HEK293 (cell line): ENCODE data around the gene PRDM13.
A peak's percentile ranks its signal among the peaks of the same experiment; 100 is the strongest.
"Not testable (repeated sequence)": the region's sequence is repeated elsewhere in the genome, so short reads cannot be mapped to it uniquely, and the experiment has no call there.

Experiments used
- CTCF ChIA-PET: fragments of 350-600 bp; formaldehyde crosslinking; extraction: SDS; loops from one replicate; lab custom pipeline; 2021; ENCODE audit warnings: antibody characterized with exemption; lab: Yijun Ruan, JAX
- POLR2A ChIA-PET: fragments of 300-600 bp; formaldehyde crosslinking; extraction: SDS; loops from one replicate; lab custom pipeline; 2020; ENCODE audit warnings: antibody characterized with exemption, inconsistent platforms; lab: Yijun Ruan, JAX
- H3K27ac ChIP-seq: fragments of 200-500 bp; sonication (Bioruptor generic); 2 replicates; pipeline ENCODE4 v1.5.1; 2014; ENCODE audit warnings: low read depth, low read length, control low read depth, inconsistent platforms; ENCODE audit errors: extremely low read depth
- H3K36me3 ChIP-seq, 2 experiments: fragments of 200-500 bp in 1 of 2; sonication (Bioruptor generic) in 1 of 2; 1 replicate in 1 of 2; 2 replicates in 1 of 2; pipeline ENCODE4 v1.5.1; 2014 to 2017; ENCODE audit warnings: inconsistent platforms in 2 of 2, low read length in 2 of 2; ENCODE audit not compliant: control insufficient read depth in 2 of 2, insufficient read depth in 1 of 2
- H3K4me1 ChIP-seq: fragments of 200-500 bp; sonication (Bioruptor generic); 2 replicates; pipeline ENCODE4 v1.5.1; 2014; ENCODE audit warnings: mild to moderate bottlenecking, low read length, inconsistent platforms; ENCODE audit not compliant: control insufficient read depth, insufficient read depth
- H3K4me3 ChIP-seq: 2 replicates; pipeline ENCODE4 v1.5.1; 2011; ENCODE audit warnings: low read depth, mild to moderate bottlenecking, control low read depth, low read length, moderate library complexity
- H3K9me3 ChIP-seq: fragments of 200-500 bp; sonication (Bioruptor generic); 2 replicates; pipeline ENCODE4 v1.5.1; 2014; ENCODE audit warnings: low read depth, low read length, inconsistent platforms; ENCODE audit not compliant: control insufficient read depth, insufficient read depth
- ATF2 ChIP-seq: fragments of 450-650 bp; formaldehyde crosslinking; IDR thresholded peaks from 2 replicates; pipeline ENCODE4 v1.5.1; 2016; ENCODE audit warnings: missing biosample characterization, missing genetic modification characterization, low read depth
- EGR2 ChIP-seq: fragments of 450-650 bp; formaldehyde crosslinking; IDR thresholded peaks from 2 replicates; pipeline ENCODE4 v1.5.1; 2016; ENCODE audit warnings: low read depth, missing biosample characterization, missing genetic modification characterization
- HOXA7 ChIP-seq: sonication (generic); formaldehyde crosslinking; IDR thresholded peaks from 2 replicates; pipeline ENCODE4 v1.8.1; 2022; ENCODE audit warnings: missing genetic modification reagents, borderline replicate concordance
- MYNN ChIP-seq: fragments of 450-650 bp; formaldehyde crosslinking; IDR thresholded peaks from 2 replicates; pipeline ENCODE4 v1.5.1; 2016; ENCODE audit warnings: missing biosample characterization, missing genetic modification characterization, borderline replicate concordance
- SETDB1 ChIP-seq: IDR thresholded peaks from one replicate; pipeline ENCODE4 v1.6.1; 2017; ENCODE audit warnings: mild to moderate bottlenecking, low read length, moderate library complexity, mixed read lengths; ENCODE audit not compliant: insufficient read length
- ZNF184 ChIP-seq: fragments of 450-650 bp; IDR thresholded peaks from 2 replicates; pipeline ENCODE4 v1.5.1; 2018; ENCODE audit warnings: missing biosample characterization, mild to moderate bottlenecking, missing genetic modification characterization
- ZNF266 ChIP-seq: fragments of 450-650 bp; formaldehyde crosslinking; IDR thresholded peaks from 2 replicates; pipeline ENCODE4 v1.5.1; 2016; ENCODE audit warnings: missing biosample characterization, missing genetic modification characterization, low read depth
- ZNF585B ChIP-seq: fragments of 450-650 bp; formaldehyde crosslinking; IDR thresholded peaks from 2 replicates; pipeline ENCODE4 v1.5.1; 2016; ENCODE audit warnings: missing biosample characterization, missing genetic modification characterization
- ZNF707 ChIP-seq: fragments of 450-650 bp; formaldehyde crosslinking; IDR thresholded peaks from 2 replicates; pipeline ENCODE4 v1.5.1; 2016; ENCODE audit warnings: missing biosample characterization, missing genetic modification characterization
- ZNF777 ChIP-seq: fragments of 450-650 bp; formaldehyde crosslinking; IDR thresholded peaks from 2 replicates; pipeline ENCODE4 v1.5.1; 2017; ENCODE audit warnings: missing biosample characterization, missing genetic modification characterization, borderline replicate concordance
- ZXDB ChIP-seq: fragments of 450-650 bp; formaldehyde crosslinking; IDR thresholded peaks from 2 replicates; pipeline ENCODE4 v1.5.1; 2016; ENCODE audit warnings: missing biosample characterization, missing genetic modification characterization
- TF ChIP-seq, protein P1 (sequence below): fragments of 450-650 bp; formaldehyde crosslinking; IDR thresholded peaks from 2 replicates; pipeline ENCODE4 v1.5.1; 2016; ENCODE audit warnings: missing biosample characterization, missing genetic modification characterization
- TF ChIP-seq, protein P2 (sequence below): fragments of 450-650 bp; formaldehyde crosslinking; IDR thresholded peaks from 2 replicates; pipeline ENCODE4 v1.5.1; 2016; ENCODE audit warnings: missing biosample characterization, missing genetic modification characterization
- TF ChIP-seq, protein P3 (sequence below): fragments of 450-650 bp; formaldehyde crosslinking; IDR thresholded peaks from 2 replicates; pipeline ENCODE4 v1.5.1; 2016; ENCODE audit warnings: missing biosample characterization, missing genetic modification characterization

The PRDM13 gene

GRCh38 chr6:99637629-99638028, 31.0 kb downstream of the PRDM13 start:
- no peak overlapping the region for H3K27ac ChIP-seq
- TF ChIP-seq, protein P1, sequence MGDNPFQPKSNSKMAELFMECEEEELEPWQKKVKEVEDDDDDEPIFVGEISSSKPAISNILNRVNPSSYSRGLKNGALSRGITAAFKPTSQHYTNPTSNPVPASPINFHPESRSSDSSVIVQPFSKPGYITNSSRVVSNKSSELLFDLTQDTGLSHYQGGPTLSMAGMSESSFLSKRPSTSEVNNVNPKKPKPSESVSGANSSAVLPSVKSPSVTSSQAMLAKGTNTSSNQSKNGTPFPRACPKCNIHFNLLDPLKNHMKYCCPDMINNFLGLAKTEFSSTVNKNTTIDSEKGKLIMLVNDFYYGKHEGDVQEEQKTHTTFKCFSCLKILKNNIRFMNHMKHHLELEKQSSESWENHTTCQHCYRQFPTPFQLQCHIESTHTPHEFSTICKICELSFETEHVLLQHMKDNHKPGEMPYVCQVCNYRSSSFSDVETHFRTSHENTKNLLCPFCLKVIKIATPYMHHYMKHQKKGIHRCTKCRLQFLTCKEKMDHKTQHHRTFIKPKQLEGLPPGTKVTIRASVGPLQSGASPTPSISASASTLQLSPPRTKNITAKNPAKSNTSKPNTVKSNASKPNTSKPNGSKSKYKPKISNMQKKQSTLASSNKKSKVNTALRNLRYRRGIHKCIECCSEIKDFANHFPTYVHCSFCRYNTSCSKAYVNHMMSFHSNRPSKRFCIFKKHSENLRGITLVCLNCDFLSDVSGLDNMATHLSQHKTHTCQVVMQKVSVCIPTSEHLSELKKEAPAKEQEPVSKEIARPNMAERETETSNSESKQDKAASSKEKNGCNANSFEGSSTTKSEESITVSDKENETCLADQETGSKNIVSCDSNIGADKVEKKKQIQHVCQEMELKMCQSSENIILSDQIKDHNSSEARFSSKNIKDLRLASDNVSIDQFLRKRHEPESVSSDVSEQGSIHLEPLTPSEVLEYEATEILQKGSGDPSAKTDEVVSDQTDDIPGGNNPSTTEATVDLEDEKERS (tag by site-specific recombination) = no peak
- TF ChIP-seq ZNF585B (tag by site-specific recombination) (peak; percentile 94), MYNN (tag by site-specific recombination) (no peak), HOXA7 (CRISPR knock-in tag) (no peak)
- H3K4me3 ChIP-seq = no peak overlapping the region
- H3K9me3 ChIP-seq = no peaks in the 10 kb centered on the region
- POLR2A ChIA-PET = no interaction called here
- no peaks in the 10 kb centered on the region for H3K4me1 ChIP-seq
- no peaks in the 10 kb centered on the region for H3K36me3 ChIP-seq
- CTCF ChIA-PET = no interaction called here

- H3K27ac ChIP-seq, CTCF ChIA-PET, POLR2A ChIA-PET, H3K36me3 ChIP-seq, H3K4me1 ChIP-seq, H3K4me3 ChIP-seq, H3K9me3 ChIP-seq: not testable (repeated sequence)
- TF ChIP-seq ZNF707 (tag by site-specific recombination) = peak; percentile 94
Measured at GRCh38 chr6:99638358-99638757, 31.7 kb downstream of the PRDM13 start.

GRCh38 chr6:99641270-99641669, 34.6 kb downstream of the PRDM13 start:
- Histone ChIP-seq H3K36me3 (no peaks in the 10 kb centered on the region), H3K27ac (no peak overlapping the region), H3K4me3 (no peak overlapping the region), H3K4me1 (no peaks in the 10 kb centered on the region)
- CTCF ChIA-PET = no interaction called here
- TF ChIP-seq ZNF266 (tag by site-specific recombination) (no peak), EGR2 (tag by site-specific recombination) (no peak), ZXDB (tag by site-specific recombination) (no peak), ATF2 (tag by site-specific recombination) (no peak), SETDB1 (no peak), ZNF184 (tag by site-specific recombination) (no peak), ZNF777 (tag by site-specific recombination) (no peak)
- TF ChIP-seq, protein P2, sequence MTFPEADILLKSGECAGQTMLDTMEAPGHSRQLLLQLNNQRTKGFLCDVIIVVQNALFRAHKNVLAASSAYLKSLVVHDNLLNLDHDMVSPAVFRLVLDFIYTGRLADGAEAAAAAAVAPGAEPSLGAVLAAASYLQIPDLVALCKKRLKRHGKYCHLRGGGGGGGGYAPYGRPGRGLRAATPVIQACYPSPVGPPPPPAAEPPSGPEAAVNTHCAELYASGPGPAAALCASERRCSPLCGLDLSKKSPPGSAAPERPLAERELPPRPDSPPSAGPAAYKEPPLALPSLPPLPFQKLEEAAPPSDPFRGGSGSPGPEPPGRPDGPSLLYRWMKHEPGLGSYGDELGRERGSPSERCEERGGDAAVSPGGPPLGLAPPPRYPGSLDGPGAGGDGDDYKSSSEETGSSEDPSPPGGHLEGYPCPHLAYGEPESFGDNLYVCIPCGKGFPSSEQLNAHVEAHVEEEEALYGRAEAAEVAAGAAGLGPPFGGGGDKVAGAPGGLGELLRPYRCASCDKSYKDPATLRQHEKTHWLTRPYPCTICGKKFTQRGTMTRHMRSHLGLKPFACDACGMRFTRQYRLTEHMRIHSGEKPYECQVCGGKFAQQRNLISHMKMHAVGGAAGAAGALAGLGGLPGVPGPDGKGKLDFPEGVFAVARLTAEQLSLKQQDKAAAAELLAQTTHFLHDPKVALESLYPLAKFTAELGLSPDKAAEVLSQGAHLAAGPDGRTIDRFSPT = no peak
- TF ChIP-seq, protein P3, sequence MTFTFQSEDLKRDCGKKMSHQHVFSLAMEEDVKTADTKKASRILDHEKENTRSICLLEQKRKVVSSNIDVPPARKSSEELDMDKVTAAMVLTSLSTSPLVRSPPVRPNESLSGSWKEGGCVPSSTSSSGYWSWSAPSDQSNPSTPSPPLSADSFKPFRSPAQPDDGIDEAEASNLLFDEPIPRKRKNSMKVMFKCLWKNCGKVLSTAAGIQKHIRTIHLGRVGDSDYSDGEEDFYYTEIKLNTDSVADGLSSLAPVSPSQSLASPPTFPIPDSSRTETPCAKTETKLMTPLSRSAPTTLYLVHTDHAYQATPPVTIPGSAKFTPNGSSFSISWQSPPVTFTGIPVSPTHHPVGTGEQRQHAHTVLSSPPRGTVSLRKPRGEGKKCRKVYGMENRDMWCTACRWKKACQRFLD (tag by site-specific recombination) = no peak
- TF ChIP-seq, all 188 proteins: peak for 0
- no peaks in the 10 kb centered on the region for H3K9me3 ChIP-seq
- POLR2A ChIA-PET = no interaction called here
